Measurements from ENCODE around the gene GNG13. TPM values are rescaled to one million over a fixed set of nuclear protein-coding genes. Genes with fewer than 3 reads are reported as not detected.
"Not testable (repeated sequence)": the region's sequence is repeated elsewhere in the genome, so short reads cannot be mapped to it uniquely, and the experiment has no call there.

Gene GNG13
- total RNA-seq, 1 donor from 2014 or later = not detected

GRCh38 chr16:822174-822908, 21.8 kb upstream of the GNG13 start:
- H3K27me3 ChIP-seq = peaks cover 13% of the 10 kb centered on the region
- intact Hi-C loops (cut with DNase I) = no loop called here
- no peak overlapping the region for H3K4me3 ChIP-seq
- no peaks in the 10 kb centered on the region for H3K4me1 ChIP-seq
- no peak for TF ChIP-seq CTCF (IDR thresholded peaks at IDR 0.05)
- no peak overlapping the region for H3K27ac ChIP-seq
- no peaks in the 10 kb centered on the region for H3K36me3 ChIP-seq
- DNase-seq = no peak
- no peak for ATAC-seq
- no peaks in the 10 kb centered on the region for H3K9me3 ChIP-seq

- Histone ChIP-seq H3K4me3 (no peak overlapping the region), H3K27ac (no peak overlapping the region), H3K9me3 (no peaks in the 10 kb centered on the region), H3K4me1 (no peaks in the 10 kb centered on the region), H3K27me3 (peaks cover 18% of the 10 kb centered on the region), H3K36me3 (no peaks in the 10 kb centered on the region)
- TF ChIP-seq CTCF (IDR thresholded peaks at IDR 0.05) = no peak
- ATAC-seq = no peak
- intact Hi-C loops (cut with DNase I) = no loop called here
- no peak for DNase-seq
Observed at GRCh38 chr16:821751-822150, 21.2 kb upstream of the GNG13 start.

- Histone ChIP-seq H3K4me1 (no peaks in the 10 kb centered on the region), H3K9me3 (no peaks in the 10 kb centered on the region), H3K36me3 (no peaks in the 10 kb centered on the region), H3K27me3 (peaks cover 26% of the 10 kb centered on the region), H3K27ac (no peak overlapping the region), H3K4me3 (no peak overlapping the region)
- no peak for TF ChIP-seq CTCF (IDR thresholded peaks at IDR 0.05)
- intact Hi-C loops (cut with DNase I) = no loop called here
- DNase-seq (no peak), ATAC-seq (no peak)
Observed at GRCh38 chr16:820748-821147, 20.2 kb upstream of the GNG13 start.

GRCh38 chr16:820044-820408, 19.5 kb upstream of the GNG13 start:
- ATAC-seq; H3K4me1 ChIP-seq; intact Hi-C loops (cut with DNase I); H3K4me3 ChIP-seq; H3K9me3 ChIP-seq; H3K27ac ChIP-seq; DNase-seq; H3K36me3 ChIP-seq: not testable (repeated sequence)
- peaks cover 33% of the 10 kb centered on the region for H3K27me3 ChIP-seq

DNA sequence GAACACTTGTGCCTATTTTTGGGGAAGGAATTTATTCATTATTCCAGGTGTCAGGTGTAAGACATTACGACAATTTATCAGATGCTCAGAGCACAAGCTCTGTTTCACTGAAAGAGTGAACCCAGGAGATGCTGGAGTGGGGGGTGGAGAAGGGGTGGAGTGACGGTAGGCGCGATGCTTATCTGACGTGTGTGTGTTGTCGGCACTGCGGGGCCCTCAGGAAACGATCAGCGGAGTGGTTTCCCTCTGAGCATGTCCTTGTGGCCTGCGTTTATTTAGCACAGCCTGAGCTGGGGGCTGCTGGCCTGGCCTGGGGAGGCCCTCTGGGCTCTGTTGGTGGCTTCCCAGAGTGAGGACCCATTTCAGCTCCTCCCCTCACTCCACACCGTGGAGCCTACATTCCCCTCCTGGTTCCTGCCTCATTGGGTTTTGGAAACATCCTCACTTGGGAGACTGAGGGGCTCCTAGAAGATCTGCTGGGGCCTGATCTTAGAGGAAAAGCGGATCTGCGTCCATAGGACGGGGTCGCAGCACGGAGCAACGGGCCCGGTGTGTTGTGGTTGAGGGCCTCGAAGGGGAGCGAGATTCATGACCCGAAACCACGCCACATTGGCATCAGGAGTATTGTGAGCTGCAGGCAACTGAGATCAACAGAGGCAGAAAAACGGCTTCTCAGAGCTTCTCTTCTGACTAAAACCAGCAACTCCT, 19.0 kb upstream of the GNG13 start:
- H3K36me3 ChIP-seq = no peaks in the 10 kb centered on the region
- H3K9me3 ChIP-seq = no peaks in the 10 kb centered on the region
- no peaks in the 10 kb centered on the region for H3K4me1 ChIP-seq
- no peak for DNase-seq
- peaks cover 38% of the 10 kb centered on the region for H3K27me3 ChIP-seq
- intact Hi-C loops (cut with DNase I) = loop anchor here (10.0 kb wide), 1 partner anchor 235 kb away; no protein-coding TSS in a partner anchor
- TF ChIP-seq CTCF (IDR thresholded peaks at IDR 0.05) = no peak
- H3K27ac ChIP-seq = no peak overlapping the region
- H3K4me3 ChIP-seq = no peak overlapping the region
- no peak for ATAC-seq

- ATAC-seq = no peak
- Histone ChIP-seq H3K27ac (no peak overlapping the region), H3K27me3 (peaks cover 47% of the 10 kb centered on the region), H3K36me3 (no peaks in the 10 kb centered on the region), H3K4me1 (no peaks in the 10 kb centered on the region), H3K4me3 (no peak overlapping the region), H3K9me3 (no peaks in the 10 kb centered on the region)
- intact Hi-C loops (cut with DNase I) = loop anchor here (10.0 kb wide), 1 partner anchor 236 kb away; no protein-coding TSS in a partner anchor
- no peak for TF ChIP-seq CTCF (IDR thresholded peaks at IDR 0.05)
- DNase-seq = no peak
Observed at GRCh38 chr16:818592-818991, 18.1 kb upstream of the GNG13 start.
